PC-3 (cell line): ENCODE measurements around the gene PCED1A. TPM values are rescaled to one million over a fixed set of nuclear protein-coding genes. Genes with fewer than 3 reads are reported as not detected.

Source experiments
- ATAC-seq: fragments of 200-7000 bp; cut with Tn5 transposase; 2 replicates; pipeline ENCODE4 v1.9.1; 2020; ENCODE audit warnings: mild to moderate bottlenecking, moderate library complexity
- BruUV-seq: library from RNA; stranded (reverse); fragments of 400-500 nt; replicated peaks from 2 replicates; lab custom pipeline; 2021; lab: Mats Ljungman, UMichigan
- CTCF ChIA-PET: fragments of 300-600 bp; sonication (Branson Sonifier 250); formaldehyde crosslinking; loops from one replicate; lab custom pipeline; 2022; ENCODE audit warnings: antibody characterized with exemption; lab: Charles Lee
- POLR2A ChIA-PET: fragments of 300-600 bp; sonication (Branson Sonifier 250); formaldehyde crosslinking; loops from one replicate; lab custom pipeline; 2022; ENCODE audit warnings: antibody characterized with exemption; ENCODE audit not compliant: unreplicated experiment; lab: Charles Lee
- DNase-seq: peaks from one replicate; pipeline ENCODE4 v3.0.0-alpha.2; 2015
- H2AFZ ChIP-seq: fragments of 300-600 bp; sonication (generic); 2 replicates; pipeline ENCODE4 v1.6.0; 2016; ENCODE audit warnings: antibody characterized with exemption, low read length
- H3F3A ChIP-seq: fragments of 300-600 bp; sonication (generic); one replicate; pipeline ENCODE4 v1.6.0; 2017; ENCODE audit warnings: antibody characterized with exemption, low read length, control low read depth, mild to moderate bottlenecking; ENCODE audit not compliant: unreplicated experiment
- H3K27ac ChIP-seq: fragments of 300-600 bp; sonication (generic); 2 replicates; pipeline ENCODE4 v1.5.1; 2016; ENCODE audit warnings: mild to moderate bottlenecking, low read length
- H3K27me3 ChIP-seq: fragments of 300-600 bp; sonication (generic); 2 replicates; pipeline ENCODE4 v1.6.1; 2016; ENCODE audit warnings: low read length, mixed read lengths
- H3K36me3 ChIP-seq: fragments of 300-600 bp; sonication (generic); 2 replicates; pipeline ENCODE4 v1.6.1; 2016; ENCODE audit warnings: low read depth, mixed run types, low read length, mixed read lengths
- H3K4me1 ChIP-seq: fragments of 300-600 bp; sonication (generic); 2 replicates; pipeline ENCODE4 v1.5.1; 2016; ENCODE audit warnings: low read length; ENCODE audit not compliant: insufficient read depth
- H3K4me2 ChIP-seq: fragments of 300-600 bp; sonication (generic); 2 replicates; pipeline ENCODE4 v1.6.0; 2016; ENCODE audit warnings: low read length
- H3K4me3 ChIP-seq: fragments of 300-600 bp; sonication (generic); 2 replicates; pipeline ENCODE4 v1.5.1; 2016; ENCODE audit warnings: mild to moderate bottlenecking, low read length, mixed read lengths
- H3K79me2 ChIP-seq: fragments of 300-600 bp; sonication (generic); 2 replicates; pipeline ENCODE4 v1.6.1; 2017; ENCODE audit warnings: low read length, mixed read lengths
- H3K9ac ChIP-seq: fragments of 300-600 bp; sonication (generic); 2 replicates; pipeline ENCODE4 v1.6.0; 2016; ENCODE audit warnings: mild to moderate bottlenecking, low read length
- H3K9me2 ChIP-seq: fragments of 300-600 bp; sonication (generic); replicated peaks from 2 replicates; pipeline ENCODE4 v1.6.1; 2016; ENCODE audit warnings: mixed run types, low read length, mixed read lengths
- H3K9me3 ChIP-seq: fragments of 300-600 bp; sonication (generic); 2 replicates; pipeline ENCODE4 v1.6.1; 2016; ENCODE audit warnings: low read length, mixed read lengths
- H4K20me1 ChIP-seq: fragments of 300-600 bp; sonication (generic); 2 replicates; pipeline ENCODE4 v1.6.1; 2016; ENCODE audit warnings: low read length, mixed read lengths
- EZH2 ChIP-seq: fragments of 300-600 bp; sonication (generic); IDR thresholded peaks from one replicate; pipeline ENCODE4 v1.6.1; 2017; ENCODE audit warnings: antibody characterized with exemption, mild to moderate bottlenecking, low read length; ENCODE audit not compliant: unreplicated experiment
- EZH2phosphoT487 ChIP-seq: fragments of 300-600 bp; sonication (generic); IDR thresholded peaks from 2 replicates; pipeline ENCODE4 v1.6.1; 2018; ENCODE audit warnings: mild to moderate bottlenecking, antibody characterized with exemption, low read length, borderline replicate concordance
- intact Hi-C: fragments of 100-400 bp; cut with micrococcal nuclease; formaldehyde crosslinking; loops from 2 replicates; pipeline ENCODE4 v1.9.0; 2023
- total RNA-seq: library from RNA; depleted of rRNA; stranded (reverse); fragments of >200 nt; gene quantifications from 2 replicates; pipeline ENCODE4 v1.2.3, GENCODE V29; 2014; rRNA removed
- TF ChIP-seq, protein P1 (sequence below): fragments of 300-600 bp; sonication (generic); conservative IDR thresholded peaks from 2 replicates; pipeline ENCODE4 v1.5.1; 2017; ENCODE audit warnings: antibody characterized with exemption, low read depth, mild to moderate bottlenecking, low read length

The PCED1A gene
- total RNA-seq, 1 experiment from 2014 or later: 21.9 TPM

DNA sequence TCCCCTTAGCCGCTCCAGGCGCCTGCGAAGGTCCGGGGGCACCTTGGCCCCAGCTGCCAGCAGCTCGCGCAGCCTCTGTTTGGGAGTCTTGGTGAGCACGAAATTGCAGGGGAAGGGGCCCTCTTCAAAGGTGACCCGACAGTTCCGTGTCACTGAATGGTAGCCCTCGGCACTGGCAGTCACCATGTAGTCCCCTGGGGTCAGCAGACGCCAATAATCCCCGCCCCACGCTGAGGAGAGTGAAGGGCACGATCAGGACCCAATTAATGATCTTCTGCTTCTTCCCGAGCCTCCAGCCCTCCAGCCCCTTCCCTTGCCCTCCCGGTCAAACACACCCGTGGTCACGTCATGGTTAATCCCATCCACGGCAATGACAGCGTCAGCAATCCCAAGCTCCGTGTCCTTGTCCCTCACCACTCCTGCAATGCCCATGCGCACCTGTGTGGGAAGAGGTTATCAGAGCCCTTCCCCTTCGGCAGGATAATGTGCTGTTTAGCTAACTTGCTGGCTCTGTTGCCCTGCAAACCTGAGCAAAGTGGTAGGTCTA, 46.2 kb downstream of the PCED1A start:
- Histone ChIP-seq H3K9me2 (no peaks in the 10 kb centered on the region), H3K9ac (no peak overlapping the region), H3K4me3 (no peak overlapping the region), H3K27me3 (peaks cover 40% of the 10 kb centered on the region), H2AFZ (no peak overlapping the region), H3K9me3 (no peaks in the 10 kb centered on the region), H4K20me1 (no peaks in the 10 kb centered on the region), H3K4me1 (no peaks in the 10 kb centered on the region), H3F3A (no peaks in the 10 kb centered on the region), H3K4me2 (no peak overlapping the region), H3K79me2 (no peaks in the 10 kb centered on the region), H3K36me3 (no peaks in the 10 kb centered on the region), H3K27ac (no peak overlapping the region)
- no TSS peak for BruUV-seq
- intact Hi-C loops: no loop called here
- TF ChIP-seq EZH2: no peak
- TF ChIP-seq, protein P1, sequence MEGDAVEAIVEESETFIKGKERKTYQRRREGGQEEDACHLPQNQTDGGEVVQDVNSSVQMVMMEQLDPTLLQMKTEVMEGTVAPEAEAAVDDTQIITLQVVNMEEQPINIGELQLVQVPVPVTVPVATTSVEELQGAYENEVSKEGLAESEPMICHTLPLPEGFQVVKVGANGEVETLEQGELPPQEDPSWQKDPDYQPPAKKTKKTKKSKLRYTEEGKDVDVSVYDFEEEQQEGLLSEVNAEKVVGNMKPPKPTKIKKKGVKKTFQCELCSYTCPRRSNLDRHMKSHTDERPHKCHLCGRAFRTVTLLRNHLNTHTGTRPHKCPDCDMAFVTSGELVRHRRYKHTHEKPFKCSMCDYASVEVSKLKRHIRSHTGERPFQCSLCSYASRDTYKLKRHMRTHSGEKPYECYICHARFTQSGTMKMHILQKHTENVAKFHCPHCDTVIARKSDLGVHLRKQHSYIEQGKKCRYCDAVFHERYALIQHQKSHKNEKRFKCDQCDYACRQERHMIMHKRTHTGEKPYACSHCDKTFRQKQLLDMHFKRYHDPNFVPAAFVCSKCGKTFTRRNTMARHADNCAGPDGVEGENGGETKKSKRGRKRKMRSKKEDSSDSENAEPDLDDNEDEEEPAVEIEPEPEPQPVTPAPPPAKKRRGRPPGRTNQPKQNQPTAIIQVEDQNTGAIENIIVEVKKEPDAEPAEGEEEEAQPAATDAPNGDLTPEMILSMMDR: no peak
- TF ChIP-seq EZH2phosphoT487: no peak
- ChIA-PET POLR2A (no interaction called here), CTCF (no interaction called here)
- no peak for ATAC-seq
- no peak for DNase-seq

DNA sequence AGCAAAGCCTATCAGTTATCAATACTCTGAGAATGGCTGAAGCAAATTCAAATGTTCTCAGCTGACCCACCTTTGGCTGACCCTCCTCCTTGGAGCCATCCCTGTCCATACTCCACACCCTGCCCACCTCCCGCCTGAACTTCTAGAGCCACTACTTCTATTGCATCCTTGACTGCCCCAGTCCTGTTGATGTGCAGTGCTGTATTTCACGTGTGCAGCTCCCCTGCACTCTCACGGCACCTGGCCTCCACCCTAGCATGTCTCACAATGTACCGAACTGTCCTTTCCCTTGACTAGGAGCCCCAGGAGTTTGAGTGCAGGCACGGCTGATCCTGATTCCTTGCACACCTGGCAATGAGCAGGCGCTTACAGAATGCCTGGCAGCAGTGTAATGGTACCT, 47.0 kb downstream of the PCED1A start:
- H3K9me3 ChIP-seq: no peaks in the 10 kb centered on the region
- H4K20me1 ChIP-seq: no peaks in the 10 kb centered on the region
- H3K27ac ChIP-seq: no peak overlapping the region
- ChIA-PET POLR2A (no interaction called here), CTCF (interaction anchor here (0.7 kb wide), 1 partner anchor 602 kb away, joined by 3 read pairs; no protein-coding TSS in a partner anchor)
- TF ChIP-seq, protein P1: no peak
- TF ChIP-seq EZH2: no peak
- TF ChIP-seq EZH2phosphoT487: no peak
- no peak overlapping the region for H3K4me2 ChIP-seq
- H3K9me2 ChIP-seq: no peaks in the 10 kb centered on the region
- no peaks in the 10 kb centered on the region for H3K4me1 ChIP-seq
- no peak overlapping the region for H3K4me3 ChIP-seq
- H3F3A ChIP-seq: no peaks in the 10 kb centered on the region
- DNase-seq: no peak
- H3K9ac ChIP-seq: no peak overlapping the region
- H3K79me2 ChIP-seq: no peaks in the 10 kb centered on the region
- intact Hi-C loops: no loop called here
- H3K36me3 ChIP-seq: no peaks in the 10 kb centered on the region
- no peak overlapping the region for H2AFZ ChIP-seq
- peaks cover 40% of the 10 kb centered on the region for H3K27me3 ChIP-seq
- ATAC-seq: no peak
- no TSS peak for BruUV-seq

Other genes with a start within 250 kb of the PCED1A start
- 570 and 642 TPM in 2 replicates for gene NOP56, start 188.0 kb downstream of the PCED1A start, total RNA-seq
- gene IDH3B, start 176.4 kb downstream of the PCED1A start, total RNA-seq: 261 and 269 TPM in 2 replicates
- gene EBF4, start 147.9 kb downstream of the PCED1A start, total RNA-seq: 0.98 and 1.8 TPM in 2 replicates
- gene CPXM1, start 40.0 kb downstream of the PCED1A start, total RNA-seq: not detected in 2 replicates
- not detected in 2 replicates for gene C20orf141, start 25.7 kb downstream of the PCED1A start, total RNA-seq
- gene TMEM239, start 24.3 kb downstream of the PCED1A start, total RNA-seq: 0.04 TPM in 1 of 2 replicates, not detected in the other
- 40.3 and 49.9 TPM in 2 replicates for gene VPS16, start 90 bp upstream of the PCED1A start, total RNA-seq
- gene PTPRA, start 32.8 kb upstream of the PCED1A start, total RNA-seq: 33.6 and 35.0 TPM in 2 replicates
- 1.6 TPM in 1 of 2 replicates, not detected in the other for gene GNRH2, start 203.0 kb upstream of the PCED1A start, total RNA-seq
- 182 and 280 TPM in 2 replicates for gene MRPS26, start 205.4 kb upstream of the PCED1A start, total RNA-seq
- not detected in 2 replicates for gene OXT, start 231.0 kb upstream of the PCED1A start, total RNA-seq
- gene AVP, start 244.1 kb upstream of the PCED1A start, total RNA-seq: not detected in 2 replicates